PC-9 (cell line): ENCODE measurements around the gene PDE4D. TPM values are rescaled to one million over a fixed set of nuclear protein-coding genes. Genes with fewer than 3 reads are reported as not detected.

Source experiments
- BruUV-seq: library from RNA; stranded (reverse); fragments of 400-500 nt; replicated peaks from 2 replicates; lab custom pipeline; 2021; lab: Mats Ljungman, UMichigan
- CTCF ChIA-PET: fragments of 300-600 bp; sonication (Branson Sonifier 250); formaldehyde crosslinking; loops from one replicate; lab custom pipeline; 2022; ENCODE audit warnings: antibody characterized with exemption; lab: Charles Lee
- POLR2A ChIA-PET: fragments of 300-600 bp; sonication (Branson Sonifier 250); formaldehyde crosslinking; loops from one replicate; lab custom pipeline; 2022; ENCODE audit warnings: antibody characterized with exemption; ENCODE audit not compliant: unreplicated experiment; lab: Charles Lee
- DNase-seq, 2 experiments: peaks; one replicate each; pipeline versions ENCODE4 v3.0.0 to v3.0.0-alpha.2; 2015 to 2022; ENCODE audit warnings: mixed read lengths in 1 of 2
- H2AFZ ChIP-seq: fragments of 200-600 bp; sonication (generic); 2 replicates; pipeline ENCODE4 v1.8.1; 2017; ENCODE audit warnings: antibody characterized with exemption
- H3F3A ChIP-seq: fragments of 200-600 bp; sonication (generic); 2 replicates; pipeline ENCODE4 v1.8.1; 2017; ENCODE audit warnings: antibody characterized with exemption, mild to moderate bottlenecking, low read depth; ENCODE audit not compliant: insufficient read depth
- H3K27ac ChIP-seq: fragments of 200-600 bp; sonication (generic); 2 replicates; pipeline ENCODE4 v1.6.1; 2016; ENCODE audit warnings: mixed run types
- H3K27me3 ChIP-seq: fragments of 200-600 bp; sonication (generic); 2 replicates; pipeline ENCODE4 v1.6.1; 2016; ENCODE audit warnings: low read depth, mixed run types; ENCODE audit not compliant: insufficient read depth
- H3K36me3 ChIP-seq: fragments of 200-600 bp; sonication (generic); 2 replicates; pipeline ENCODE4 v1.6.1; 2016; ENCODE audit warnings: low read depth, mixed run types
- H3K4me1 ChIP-seq: fragments of 200-600 bp; sonication (generic); replicated peaks from 2 replicates; pipeline ENCODE4 v1.6.1; 2016; ENCODE audit warnings: mixed run types; ENCODE audit not compliant: insufficient read depth
- H3K4me2 ChIP-seq: fragments of 200-600 bp; sonication (generic); 2 replicates; pipeline ENCODE4 v1.6.1; 2017; ENCODE audit warnings: mixed run types
- H3K4me3 ChIP-seq: fragments of 200-600 bp; sonication (generic); 2 replicates; pipeline ENCODE4 v1.6.1; 2016; ENCODE audit warnings: mixed run types
- H3K79me2 ChIP-seq: fragments of 200-600 bp; sonication (generic); 2 replicates; pipeline ENCODE4 v1.6.1; 2017; ENCODE audit warnings: low read depth, mixed run types
- H3K9me2 ChIP-seq: fragments of 200-600 bp; sonication (generic); 2 replicates; pipeline ENCODE4 v1.8.1; 2017; ENCODE audit warnings: mild to moderate bottlenecking; ENCODE audit not compliant: insufficient read depth
- H3K9me3 ChIP-seq: fragments of 200-600 bp; sonication (generic); 2 replicates; pipeline ENCODE4 v1.8.1; 2016; ENCODE audit warnings: low read depth; ENCODE audit not compliant: insufficient read depth
- H4K20me1 ChIP-seq: fragments of 200-600 bp; sonication (generic); 2 replicates; pipeline ENCODE4 v1.8.1; 2017; ENCODE audit not compliant: insufficient read depth
- EZH2 ChIP-seq: fragments of 200-600 bp; sonication (generic); IDR thresholded peaks from 2 replicates; pipeline ENCODE4 v1.8.0; 2017; ENCODE audit warnings: antibody characterized with exemption, low read depth
- intact Hi-C: fragments of 100-400 bp; cut with micrococcal nuclease; formaldehyde crosslinking; loops from one replicate; pipeline ENCODE4 v1.10.0; 2022; ENCODE audit not compliant: unreplicated experiment
- total RNA-seq: library from RNA; stranded (reverse); gene quantifications from 2 replicates; pipeline ENCODE4 v1.2.3, GENCODE V29; 2021
- TF ChIP-seq, protein P1 (sequence below): fragments of 200-600 bp; sonication (generic); conservative IDR thresholded peaks from 2 replicates; pipeline ENCODE4 v1.6.1; 2017; ENCODE audit warnings: mixed run types, antibody characterized with exemption, mild to moderate bottlenecking, moderate library complexity

PDE4D gene
- total RNA-seq, 1 experiment from 2014 or later, result 9.8 TPM

DNA sequence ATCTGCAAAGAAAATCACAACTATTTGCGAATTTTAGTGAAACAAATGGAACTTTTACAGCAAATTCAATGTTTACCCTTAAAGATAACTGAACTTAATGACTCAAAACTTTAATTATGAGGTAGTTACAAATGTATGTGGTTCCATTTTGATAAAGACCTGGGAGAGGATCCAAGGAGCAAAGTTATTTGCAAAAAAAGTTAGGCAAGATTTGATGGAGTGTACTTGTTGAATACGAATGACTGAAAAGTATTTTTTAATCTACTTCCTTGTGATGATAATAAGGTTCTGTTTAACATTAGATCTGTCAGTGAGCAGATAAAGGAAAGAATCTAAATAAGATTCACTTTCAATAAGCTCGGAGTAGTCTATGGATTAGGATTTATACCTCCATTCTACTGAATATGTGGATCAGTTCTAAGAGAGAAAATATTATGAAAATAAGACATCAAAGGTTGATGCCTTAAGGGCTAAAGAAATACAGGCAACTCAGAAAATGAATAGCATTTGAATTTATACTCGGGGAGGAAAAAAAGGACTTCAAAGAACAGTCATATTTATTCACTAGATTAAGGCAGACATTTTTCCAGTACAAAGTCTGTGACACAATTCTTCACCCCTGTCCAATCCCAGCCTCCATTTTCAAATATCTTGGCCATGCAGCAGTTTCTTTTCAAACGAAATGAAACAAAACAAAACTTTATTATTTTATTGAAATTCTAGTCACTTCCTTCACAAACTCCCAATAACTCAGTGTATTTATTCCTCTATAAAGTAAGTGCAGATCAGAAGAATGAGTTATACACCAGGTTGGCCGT lies 199.8 kb downstream of the PDE4D start:
- DNase-seq, result no peak
- no peaks in the 10 kb centered on the region for H3K9me3 ChIP-seq
- no peaks in the 10 kb centered on the region for H3K79me2 ChIP-seq
- intact Hi-C loops, result no loop called here
- no peaks in the 10 kb centered on the region for H3K9me2 ChIP-seq
- ChIA-PET POLR2A (no interaction called here), CTCF (interaction anchor here (0.6 kb wide), 1 partner anchor 33 kb away, joined by 4 read pairs; no protein-coding TSS in a partner anchor)
- H2AFZ ChIP-seq, result no peak overlapping the region
- H3K4me3 ChIP-seq, result no peak overlapping the region
- TF ChIP-seq, protein P1, sequence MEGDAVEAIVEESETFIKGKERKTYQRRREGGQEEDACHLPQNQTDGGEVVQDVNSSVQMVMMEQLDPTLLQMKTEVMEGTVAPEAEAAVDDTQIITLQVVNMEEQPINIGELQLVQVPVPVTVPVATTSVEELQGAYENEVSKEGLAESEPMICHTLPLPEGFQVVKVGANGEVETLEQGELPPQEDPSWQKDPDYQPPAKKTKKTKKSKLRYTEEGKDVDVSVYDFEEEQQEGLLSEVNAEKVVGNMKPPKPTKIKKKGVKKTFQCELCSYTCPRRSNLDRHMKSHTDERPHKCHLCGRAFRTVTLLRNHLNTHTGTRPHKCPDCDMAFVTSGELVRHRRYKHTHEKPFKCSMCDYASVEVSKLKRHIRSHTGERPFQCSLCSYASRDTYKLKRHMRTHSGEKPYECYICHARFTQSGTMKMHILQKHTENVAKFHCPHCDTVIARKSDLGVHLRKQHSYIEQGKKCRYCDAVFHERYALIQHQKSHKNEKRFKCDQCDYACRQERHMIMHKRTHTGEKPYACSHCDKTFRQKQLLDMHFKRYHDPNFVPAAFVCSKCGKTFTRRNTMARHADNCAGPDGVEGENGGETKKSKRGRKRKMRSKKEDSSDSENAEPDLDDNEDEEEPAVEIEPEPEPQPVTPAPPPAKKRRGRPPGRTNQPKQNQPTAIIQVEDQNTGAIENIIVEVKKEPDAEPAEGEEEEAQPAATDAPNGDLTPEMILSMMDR, result no peak
- TF ChIP-seq EZH2, result no peak
- no peaks in the 10 kb centered on the region for H3K27me3 ChIP-seq
- H3K4me1 ChIP-seq, result no peaks in the 10 kb centered on the region
- no peak overlapping the region for H3K4me2 ChIP-seq
- H3K27ac ChIP-seq, result no peak overlapping the region
- no TSS peak for BruUV-seq
- H3K36me3 ChIP-seq, result no peaks in the 10 kb centered on the region
- H3F3A ChIP-seq, result no peaks in the 10 kb centered on the region
- no peaks in the 10 kb centered on the region for H4K20me1 ChIP-seq

DNA sequence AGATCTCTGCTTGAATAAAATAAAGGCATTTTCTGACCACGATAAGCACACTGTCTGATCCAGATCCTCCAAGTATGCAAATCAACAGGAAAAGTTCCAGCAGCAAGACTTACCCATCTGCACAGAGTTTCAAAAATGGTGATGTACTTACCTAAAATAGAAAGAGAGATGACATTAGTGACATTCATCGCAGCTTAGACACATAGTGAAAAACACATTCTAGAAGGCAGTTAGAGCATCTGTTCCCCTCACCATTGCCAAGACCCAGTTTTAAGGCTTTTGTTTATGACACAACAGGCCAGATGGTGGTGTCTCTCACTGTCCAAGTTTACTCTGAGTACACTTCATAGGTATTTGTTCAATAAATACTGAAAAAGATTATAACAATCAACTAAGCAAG lies 207.7 kb downstream of the PDE4D start:
- Histone ChIP-seq H3K27me3 (no peaks in the 10 kb centered on the region), H3K36me3 (no peaks in the 10 kb centered on the region), H3F3A (no peaks in the 10 kb centered on the region), H3K27ac (no peak overlapping the region), H3K9me3 (no peaks in the 10 kb centered on the region), H3K79me2 (no peaks in the 10 kb centered on the region), H3K4me3 (no peak overlapping the region), H3K9me2 (no peaks in the 10 kb centered on the region), H3K4me2 (no peak overlapping the region), H2AFZ (no peak overlapping the region), H4K20me1 (no peaks in the 10 kb centered on the region), H3K4me1 (no peaks in the 10 kb centered on the region)
- TF ChIP-seq, protein P1, result no peak
- no peak for TF ChIP-seq EZH2
- intact Hi-C loops, result no loop called here
- POLR2A ChIA-PET, result no interaction called here
- no peak for DNase-seq
- CTCF ChIA-PET, result interaction anchor here (0.6 kb wide), 1 partner anchor 18 kb away, joined by 3 read pairs; no protein-coding TSS in a partner anchor
- no TSS peak for BruUV-seq

DNA sequence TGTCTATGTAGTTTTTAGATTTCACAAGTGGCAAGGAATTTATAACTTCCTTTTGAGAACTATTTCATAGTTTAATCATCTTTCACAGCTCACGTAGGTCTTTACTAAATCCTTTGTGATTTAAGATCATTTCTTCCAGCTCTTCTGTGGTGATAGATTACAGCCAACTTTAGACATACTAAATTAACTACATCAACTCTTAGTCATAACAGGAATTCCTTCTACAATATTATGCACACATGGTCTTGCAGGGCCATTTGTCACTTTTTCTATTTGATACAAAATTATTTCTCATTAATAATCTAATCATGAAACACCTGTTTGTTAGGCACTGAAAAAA lies 208.4 kb downstream of the PDE4D start:
- H3F3A ChIP-seq, result no peaks in the 10 kb centered on the region
- no TSS peak for BruUV-seq
- H3K36me3 ChIP-seq, result no peaks in the 10 kb centered on the region
- no peak for DNase-seq
- no peaks in the 10 kb centered on the region for H3K9me2 ChIP-seq
- H3K9me3 ChIP-seq, result no peaks in the 10 kb centered on the region; the same call in 1 of the 2 replicates
- no peaks in the 10 kb centered on the region for H3K4me1 ChIP-seq
- ChIA-PET POLR2A (no interaction called here), CTCF (interaction anchor here (0.6 kb wide), 1 partner anchor 18 kb away, joined by 3 read pairs; no protein-coding TSS in a partner anchor)
- H3K27me3 ChIP-seq, result no peaks in the 10 kb centered on the region
- TF ChIP-seq, protein P1, result no peak
- no peak for TF ChIP-seq EZH2
- no peak overlapping the region for H2AFZ ChIP-seq
- no peak overlapping the region for H3K4me2 ChIP-seq
- no peak overlapping the region for H3K27ac ChIP-seq
- H4K20me1 ChIP-seq, result no peaks in the 10 kb centered on the region
- H3K4me3 ChIP-seq, result no peak overlapping the region
- intact Hi-C loops, result no loop called here
- H3K79me2 ChIP-seq, result no peaks in the 10 kb centered on the region
